B cell (primary cell): ENCODE data around the gene CCBE1.

ENCODE experiments used
- EZH2 ChIP-seq: IDR thresholded peaks from 2 replicates; pipeline ENCODE4 v1.6.1; 2012; ENCODE audit warnings: borderline replicate concordance, low read depth, mild to moderate bottlenecking, moderate library complexity, low read length; ENCODE audit not compliant: insufficient read depth, poor library complexity, severe bottlenecking
- TF ChIP-seq, protein P1 (sequence below): fragments of 200-600 bp; IDR thresholded peaks from one replicate; pipeline ENCODE4 v1.8.0; 2022; ENCODE audit warnings: antibody characterized with exemption, mild to moderate bottlenecking

DNA sequence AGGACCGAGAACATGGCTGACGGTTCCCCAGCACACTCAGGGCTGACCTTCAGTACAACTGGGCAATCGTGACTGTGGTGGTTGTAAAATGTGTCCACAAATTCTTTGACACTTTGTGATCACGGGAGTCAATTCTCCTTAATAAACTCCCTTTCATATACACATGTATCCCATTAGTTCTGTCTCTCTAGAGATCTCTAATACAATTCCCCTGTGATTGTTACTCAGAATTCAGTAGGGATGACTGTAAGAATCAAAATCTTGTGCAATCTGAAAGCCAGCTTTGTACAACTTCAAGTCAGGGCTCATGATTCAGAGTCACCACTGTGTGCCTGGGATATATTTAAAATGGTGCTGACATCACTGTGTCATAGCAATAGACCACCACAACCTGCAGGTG lies 248.7 kb downstream of the CCBE1 start:
- TF ChIP-seq, protein P1, sequence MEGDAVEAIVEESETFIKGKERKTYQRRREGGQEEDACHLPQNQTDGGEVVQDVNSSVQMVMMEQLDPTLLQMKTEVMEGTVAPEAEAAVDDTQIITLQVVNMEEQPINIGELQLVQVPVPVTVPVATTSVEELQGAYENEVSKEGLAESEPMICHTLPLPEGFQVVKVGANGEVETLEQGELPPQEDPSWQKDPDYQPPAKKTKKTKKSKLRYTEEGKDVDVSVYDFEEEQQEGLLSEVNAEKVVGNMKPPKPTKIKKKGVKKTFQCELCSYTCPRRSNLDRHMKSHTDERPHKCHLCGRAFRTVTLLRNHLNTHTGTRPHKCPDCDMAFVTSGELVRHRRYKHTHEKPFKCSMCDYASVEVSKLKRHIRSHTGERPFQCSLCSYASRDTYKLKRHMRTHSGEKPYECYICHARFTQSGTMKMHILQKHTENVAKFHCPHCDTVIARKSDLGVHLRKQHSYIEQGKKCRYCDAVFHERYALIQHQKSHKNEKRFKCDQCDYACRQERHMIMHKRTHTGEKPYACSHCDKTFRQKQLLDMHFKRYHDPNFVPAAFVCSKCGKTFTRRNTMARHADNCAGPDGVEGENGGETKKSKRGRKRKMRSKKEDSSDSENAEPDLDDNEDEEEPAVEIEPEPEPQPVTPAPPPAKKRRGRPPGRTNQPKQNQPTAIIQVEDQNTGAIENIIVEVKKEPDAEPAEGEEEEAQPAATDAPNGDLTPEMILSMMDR: no peak
- no peak for TF ChIP-seq EZH2
